COLO668 (cell line): ENCODE results near the gene OXER1.

Source experiments
- DNase-seq: peaks from one replicate; lab custom pipeline; 2025; ENCODE audit not compliant: unreplicated experiment; lab: John Stamatoyannopoulos, UW

The OXER1 gene

DNA sequence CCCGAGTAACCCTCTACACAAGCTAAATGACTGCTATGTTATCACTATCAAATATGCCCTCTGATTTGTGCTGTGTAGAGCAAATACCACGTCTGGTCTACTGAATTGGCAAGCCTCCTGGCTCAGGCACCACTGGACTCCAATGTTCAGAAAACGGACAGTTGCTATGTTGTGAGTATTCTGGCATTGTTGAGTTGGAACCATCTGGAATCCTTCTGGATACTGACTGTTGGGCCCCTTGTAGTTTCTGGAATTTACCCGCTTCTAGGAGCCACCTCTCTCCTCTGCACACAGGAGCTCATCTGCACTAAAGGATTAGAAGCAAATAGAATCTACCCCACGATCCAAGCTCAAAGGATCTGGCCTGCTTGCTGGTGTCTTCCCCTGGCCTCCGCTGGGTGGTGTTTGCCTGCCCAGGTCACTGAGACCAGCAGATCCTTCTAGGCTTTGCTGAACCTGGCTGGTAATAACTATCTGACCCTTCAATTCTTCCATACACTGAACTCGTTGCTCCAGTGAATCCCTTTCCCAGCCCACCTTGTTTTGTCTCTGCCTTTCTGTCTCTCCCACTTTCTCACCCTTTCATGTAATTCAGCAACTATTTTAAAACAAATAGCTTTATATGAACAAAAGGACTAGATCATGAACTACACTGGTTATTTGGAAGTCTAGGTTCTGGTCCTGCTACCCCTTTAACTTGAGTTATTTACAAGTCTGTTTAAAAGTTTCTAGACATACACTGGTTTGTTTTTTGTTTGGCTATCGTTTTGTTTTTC is 30.5 kb upstream of the OXER1 start:
- peak; percentile 19 for DNase-seq

DNA sequence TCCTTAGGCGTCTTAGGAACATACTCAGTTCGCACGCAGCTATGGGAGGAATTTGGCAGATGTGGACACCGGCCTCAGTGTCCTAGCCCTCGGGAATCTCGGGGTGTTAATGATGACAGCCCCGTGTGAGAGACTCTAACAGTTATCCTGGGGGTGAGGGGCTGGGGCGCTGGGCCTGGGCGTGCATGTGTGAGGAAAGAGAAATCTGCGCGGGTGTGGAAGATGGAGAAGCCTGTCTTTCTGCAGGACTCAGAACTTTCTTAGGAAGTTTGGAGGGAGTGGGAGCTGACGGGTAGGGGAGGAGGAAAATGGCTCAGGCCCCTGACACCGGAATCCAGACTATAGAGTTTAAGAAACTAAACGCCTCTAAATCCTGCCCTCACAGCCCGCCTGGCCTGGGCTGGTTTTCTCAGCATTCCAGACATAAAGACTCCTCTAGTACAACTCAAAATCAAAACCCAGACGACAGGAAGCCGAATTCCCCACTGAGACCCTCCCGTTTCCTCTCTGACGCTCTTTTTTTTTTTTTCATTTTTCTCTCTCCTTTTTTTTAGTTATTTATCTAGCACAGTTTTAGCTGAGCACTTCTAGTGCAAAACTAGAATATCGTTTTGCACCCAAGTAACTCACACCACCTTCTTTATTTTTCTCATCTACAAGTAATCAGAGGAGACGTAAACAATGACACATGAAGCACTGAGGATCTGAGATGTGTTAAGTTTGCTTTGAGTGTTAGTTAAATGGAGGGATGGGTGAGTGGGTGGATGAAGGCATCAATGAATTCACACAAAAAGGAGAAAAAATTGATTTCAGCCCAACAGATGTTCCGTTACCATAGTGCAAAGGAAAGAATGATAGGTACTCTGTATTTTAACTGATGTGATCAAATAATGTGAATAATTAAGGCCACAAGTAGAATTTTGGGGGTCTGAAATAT is 29.7 kb upstream of the OXER1 start:
- DNase-seq, result no peak

DNA sequence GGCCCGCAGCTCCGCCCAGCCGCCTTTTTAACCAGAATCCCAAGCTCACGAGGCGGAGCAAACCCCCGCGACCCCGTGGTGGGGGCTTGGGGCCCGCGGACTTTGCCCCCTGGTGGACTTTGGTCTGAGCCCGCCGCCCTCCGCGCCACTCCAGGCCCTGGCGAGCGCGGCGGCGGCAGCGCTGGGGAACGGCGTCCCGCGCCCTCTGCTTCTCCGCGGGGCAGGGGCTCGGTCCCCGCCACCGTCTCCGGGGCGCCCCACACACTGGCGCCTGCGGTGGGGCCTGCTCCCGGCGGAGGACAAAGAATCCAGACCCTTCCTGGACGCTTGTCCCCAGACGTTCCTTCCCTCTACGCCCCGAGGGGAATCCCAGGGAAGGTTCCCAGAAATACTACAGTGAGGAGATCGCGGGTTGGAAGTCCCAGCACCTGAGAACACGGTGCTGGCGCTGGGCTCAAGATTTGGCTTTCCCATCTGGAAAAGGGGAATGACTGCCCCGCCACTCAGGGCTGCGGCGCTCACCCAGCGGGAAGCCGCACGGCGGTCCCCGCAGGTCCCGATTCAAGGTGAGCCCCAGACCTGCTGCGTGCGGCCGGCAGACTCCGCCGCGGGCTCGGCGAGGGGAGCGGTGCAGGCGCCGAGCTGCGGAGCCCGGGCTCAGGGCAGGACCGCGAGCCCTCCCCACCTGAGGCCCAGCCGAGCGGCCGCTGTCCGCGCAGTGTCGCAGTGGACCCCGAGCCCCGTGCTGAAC is 28.8 kb upstream of the OXER1 start, which contains the start of gene HAAO:
HAAO (minus strand) TSS at position 1 of the 751 bp plus-strand sequence. CDS start 47 bp downstream, outside the sequence.
- DNase-seq, result peak; percentile 30

DNA sequence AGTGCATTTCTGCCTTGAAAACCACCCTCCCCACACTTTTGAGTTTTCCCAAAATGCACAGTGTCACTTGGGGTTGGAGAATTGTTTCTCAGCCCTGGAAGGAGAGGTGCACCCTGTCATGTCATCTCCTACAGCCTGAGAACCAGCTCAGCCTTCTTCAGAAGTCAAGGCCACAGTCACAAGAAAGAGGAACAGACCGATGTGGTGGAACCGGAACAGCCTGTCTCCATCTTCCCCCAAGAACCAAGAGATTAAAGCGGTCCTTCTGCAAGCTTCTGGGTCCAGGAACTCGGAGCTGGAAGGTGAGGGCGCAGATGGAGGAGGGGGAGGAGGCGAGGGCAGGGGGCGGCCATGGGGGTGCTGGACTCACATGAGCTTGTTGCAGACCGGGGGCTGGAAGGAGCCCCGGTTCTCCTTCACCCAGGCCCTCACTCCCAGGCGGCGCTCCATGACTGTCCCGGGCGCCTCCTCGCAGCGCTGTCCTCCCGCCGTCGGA is 28.2 kb upstream of the OXER1 start:
- DNase-seq, result no peak

DNA sequence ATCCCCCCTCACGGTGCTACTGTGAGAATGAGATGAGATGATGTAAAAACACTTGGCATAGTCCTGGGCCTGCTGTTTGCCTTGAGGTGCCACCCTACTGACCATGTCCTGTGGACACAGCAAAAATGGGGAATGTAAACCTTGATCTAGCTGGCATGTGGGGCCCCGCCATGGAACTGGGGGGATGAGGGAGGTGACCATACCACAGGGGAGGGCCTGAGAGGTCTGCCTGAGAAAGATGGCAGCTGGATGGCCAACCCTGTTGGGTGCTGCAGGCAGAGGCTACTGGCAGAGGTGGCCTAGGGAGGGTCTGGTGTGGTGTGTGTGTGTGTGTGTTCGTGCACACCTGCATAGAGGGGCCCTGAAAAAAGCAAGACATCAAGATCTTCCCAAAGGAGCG is 27.7 kb upstream of the OXER1 start:
- no peak for DNase-seq

DNA sequence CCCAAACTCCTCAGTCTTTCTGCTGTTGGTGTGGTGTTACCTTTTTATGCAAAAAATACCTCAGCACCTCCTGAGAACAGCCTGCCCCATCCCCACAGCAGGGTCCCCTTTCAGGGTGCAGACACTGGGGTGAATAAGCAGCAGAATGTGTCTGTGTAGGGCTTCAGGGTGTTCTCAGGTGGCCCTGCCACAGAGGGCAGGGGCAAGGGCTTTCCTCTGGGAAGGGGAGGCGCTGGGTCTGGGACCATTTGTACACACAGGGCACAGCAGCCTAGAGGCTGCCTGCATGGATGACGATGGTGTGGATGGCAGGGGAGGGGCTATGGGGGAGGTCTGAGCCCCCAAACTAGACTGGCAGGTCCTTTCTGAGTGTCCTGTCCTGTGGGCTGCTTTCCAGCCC is 25.8 kb upstream of the OXER1 start:
- no peak for DNase-seq

DNA sequence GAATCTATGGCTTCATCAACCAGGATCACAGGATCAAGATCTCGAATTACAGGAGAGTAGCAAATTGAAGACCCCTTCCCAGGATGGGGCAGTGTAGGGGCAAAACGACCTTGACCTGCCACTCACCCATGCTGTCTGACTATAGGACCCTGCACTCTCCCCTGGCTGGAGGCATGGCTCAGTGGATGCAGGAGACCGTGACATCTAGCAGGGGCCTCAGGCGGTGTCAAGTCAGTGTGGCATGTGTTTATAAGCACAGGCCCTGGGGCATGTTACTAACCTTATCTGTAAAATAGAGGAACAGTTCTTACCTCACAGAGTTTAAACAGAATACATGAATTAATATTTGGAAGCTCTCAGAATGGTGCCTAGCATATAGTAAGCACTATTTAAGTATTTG is 24.9 kb upstream of the OXER1 start:
- DNase-seq, result no peak

DNA sequence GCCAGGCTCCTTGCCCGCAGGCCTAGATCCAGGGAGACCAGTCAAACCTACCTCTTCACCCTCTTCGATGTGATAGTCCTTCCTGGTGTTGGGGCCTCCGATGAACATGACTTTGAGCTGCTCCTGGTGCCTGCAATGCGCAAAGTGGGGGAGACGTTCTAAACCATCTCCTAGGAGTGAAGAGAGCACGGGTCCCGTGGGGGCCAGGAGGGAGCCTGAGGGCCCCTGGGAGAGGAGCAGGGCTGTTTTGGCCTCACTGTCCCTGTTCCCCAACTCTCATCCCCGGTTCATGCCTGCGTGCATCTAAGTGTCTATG is 24.5 kb upstream of the OXER1 start:
- DNase-seq, result no peak

DNA sequence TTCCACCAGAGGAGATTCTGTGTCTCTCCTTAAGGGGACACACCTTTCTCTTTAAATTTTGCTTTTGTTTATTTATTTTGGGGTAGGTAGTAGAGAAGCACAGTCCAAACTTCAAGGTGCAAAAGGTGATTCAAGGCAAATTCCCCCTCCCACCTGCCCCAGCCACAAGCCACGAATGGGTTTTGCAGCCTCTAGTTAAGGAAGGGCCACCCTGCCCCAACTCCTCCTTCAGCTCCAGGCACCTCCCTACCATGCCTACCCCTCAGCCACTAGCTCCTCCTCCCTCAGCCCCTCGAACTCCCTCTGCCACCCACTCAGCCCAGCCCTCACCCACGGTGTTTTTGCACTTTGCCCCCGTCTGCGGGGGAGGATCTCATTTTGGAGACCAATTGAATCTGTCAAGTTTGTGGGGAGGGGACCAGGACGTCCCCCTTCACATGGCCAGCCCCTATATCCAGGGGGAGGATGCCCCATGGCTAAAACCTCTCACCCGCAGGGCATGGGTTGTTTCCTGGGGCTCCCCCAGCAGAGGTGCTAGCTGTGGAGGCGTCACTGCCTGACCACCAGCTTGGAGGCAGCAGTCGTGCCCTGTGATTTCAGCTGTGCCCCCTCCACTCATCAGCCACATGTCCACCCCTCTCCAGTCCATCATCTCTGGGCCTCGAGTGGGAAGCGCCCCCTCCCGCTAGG is 24.0 kb upstream of the OXER1 start:
- no peak for DNase-seq

DNA sequence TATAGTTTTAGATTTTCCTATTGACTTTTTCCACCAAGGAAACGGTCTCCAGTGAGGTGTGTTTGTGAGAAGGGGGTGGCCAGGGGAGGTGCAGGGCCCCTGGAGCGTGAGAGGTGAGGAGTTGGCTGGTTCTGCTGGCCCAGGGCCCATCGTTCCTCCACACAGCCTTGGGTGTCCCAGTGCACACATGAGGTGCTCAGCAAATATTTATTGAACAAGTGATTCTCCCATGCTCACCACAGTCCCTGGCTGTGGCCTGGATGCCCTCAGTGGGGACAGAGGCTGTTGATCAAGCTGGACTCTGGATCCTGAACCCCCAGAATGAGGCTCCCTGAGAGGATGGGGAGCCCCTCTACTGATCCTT is 23.5 kb upstream of the OXER1 start:
- DNase-seq, result no peak

DNA sequence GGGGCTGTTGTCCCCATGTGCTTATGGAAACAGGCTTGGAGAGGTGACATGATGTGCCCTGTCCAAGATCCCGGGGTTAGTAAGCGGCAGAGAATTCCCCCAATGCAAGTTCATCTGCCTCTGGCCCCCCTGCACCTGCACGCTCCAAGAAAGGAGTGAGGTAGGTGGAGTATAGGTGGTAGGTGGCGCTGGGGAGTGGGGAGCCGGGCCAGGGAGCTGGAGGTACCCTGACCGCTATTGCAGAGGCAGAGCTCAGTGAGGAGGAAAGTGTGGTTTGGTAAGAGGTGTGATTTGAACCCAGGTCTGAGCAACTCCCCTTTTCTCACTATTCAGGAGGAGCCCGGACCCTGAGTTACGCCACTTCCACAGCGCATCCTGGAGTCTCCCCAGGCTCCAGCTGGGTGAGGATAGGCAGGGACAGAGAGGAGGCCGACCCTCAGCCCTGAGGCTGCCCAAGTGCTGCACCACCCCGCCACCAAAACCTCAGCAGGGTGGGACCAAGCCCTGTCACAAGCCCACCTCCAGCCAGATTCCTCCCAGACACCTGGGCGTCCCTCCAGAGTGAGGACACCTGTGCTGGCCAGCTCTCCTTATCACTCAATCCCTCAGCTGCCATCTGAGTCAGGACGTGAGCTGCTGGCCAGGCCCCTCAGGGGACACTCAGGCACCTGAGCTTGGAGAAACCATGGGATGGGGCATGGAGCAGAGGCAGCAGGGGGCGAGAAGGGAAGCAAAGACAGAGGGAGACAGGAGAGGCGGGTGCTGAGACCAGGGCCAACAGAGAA is 22.8 kb upstream of the OXER1 start:
- no peak for DNase-seq

DNA sequence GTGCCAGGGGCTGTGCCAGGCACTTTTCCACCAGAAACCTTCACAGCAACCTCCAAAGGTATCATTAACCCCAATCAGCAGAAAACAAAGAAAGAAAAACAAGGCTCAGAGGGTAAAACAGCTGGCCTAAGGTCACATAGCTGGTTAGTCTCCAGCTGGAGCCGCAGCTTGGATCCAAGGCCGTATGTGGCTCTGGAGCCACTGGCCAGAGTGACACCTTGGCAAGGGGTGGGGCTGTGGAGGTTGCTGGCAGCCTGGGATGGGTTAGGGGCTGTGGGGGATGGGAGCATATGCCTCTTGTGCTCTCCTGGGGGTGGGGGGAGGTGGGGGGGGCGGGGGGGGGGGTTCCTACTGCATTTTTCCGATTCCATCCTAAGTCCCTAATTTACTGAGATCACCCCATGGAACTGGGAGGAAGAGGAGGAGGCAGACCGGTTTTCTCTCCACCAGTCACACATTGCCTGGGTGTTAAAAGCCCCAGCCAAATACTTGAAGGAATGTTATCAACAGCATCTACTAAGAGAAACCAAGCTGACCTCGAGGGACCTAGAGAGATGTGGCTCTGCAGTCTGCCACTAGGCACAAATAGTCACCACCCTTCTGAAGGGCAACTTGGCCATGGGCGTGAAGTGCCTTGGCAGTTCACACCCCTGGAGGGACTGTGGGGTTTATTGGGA is 20.4 kb upstream of the OXER1 start:
- DNase-seq, result no peak

DNA sequence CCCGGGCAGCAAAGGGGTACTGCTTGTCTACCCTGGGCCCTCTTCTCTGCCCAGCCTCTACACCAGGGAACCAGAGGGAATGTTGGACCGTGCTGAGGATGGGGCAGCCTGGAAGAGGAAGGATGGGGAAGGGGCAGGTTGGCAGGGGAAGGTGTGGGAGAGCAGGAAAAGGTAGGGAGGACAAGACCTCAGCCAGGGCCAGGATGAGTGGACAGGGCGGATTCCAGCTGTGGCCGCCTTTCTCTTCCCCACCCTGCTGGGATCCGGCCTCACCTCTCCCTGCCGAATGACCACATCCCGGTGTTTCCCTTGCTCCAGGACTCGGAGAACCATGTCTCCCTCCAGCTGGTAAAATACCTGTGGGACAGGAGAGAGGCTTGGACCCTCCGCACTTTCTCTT is 19.6 kb upstream of the OXER1 start:
- DNase-seq, result no peak

DNA sequence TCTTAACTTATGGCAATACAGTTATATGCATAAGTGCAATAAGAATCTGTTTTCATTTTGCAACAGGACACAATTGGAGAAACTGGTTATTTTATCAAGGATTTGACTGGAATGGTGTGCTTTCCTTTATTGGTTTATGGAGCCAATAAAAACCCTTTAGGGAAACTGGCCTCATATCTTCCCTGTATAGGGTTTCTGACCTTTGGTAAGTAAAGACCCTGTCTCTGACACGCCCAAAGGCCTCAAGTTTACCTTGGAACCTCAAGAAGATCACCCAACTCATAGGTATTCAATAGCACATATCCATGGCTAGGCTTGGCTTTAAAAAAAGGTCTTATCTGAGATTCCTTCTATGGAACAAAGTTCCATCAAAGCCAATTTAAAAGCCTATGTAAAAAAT is 17.2 kb upstream of the OXER1 start:
- DNase-seq, result no peak

DNA sequence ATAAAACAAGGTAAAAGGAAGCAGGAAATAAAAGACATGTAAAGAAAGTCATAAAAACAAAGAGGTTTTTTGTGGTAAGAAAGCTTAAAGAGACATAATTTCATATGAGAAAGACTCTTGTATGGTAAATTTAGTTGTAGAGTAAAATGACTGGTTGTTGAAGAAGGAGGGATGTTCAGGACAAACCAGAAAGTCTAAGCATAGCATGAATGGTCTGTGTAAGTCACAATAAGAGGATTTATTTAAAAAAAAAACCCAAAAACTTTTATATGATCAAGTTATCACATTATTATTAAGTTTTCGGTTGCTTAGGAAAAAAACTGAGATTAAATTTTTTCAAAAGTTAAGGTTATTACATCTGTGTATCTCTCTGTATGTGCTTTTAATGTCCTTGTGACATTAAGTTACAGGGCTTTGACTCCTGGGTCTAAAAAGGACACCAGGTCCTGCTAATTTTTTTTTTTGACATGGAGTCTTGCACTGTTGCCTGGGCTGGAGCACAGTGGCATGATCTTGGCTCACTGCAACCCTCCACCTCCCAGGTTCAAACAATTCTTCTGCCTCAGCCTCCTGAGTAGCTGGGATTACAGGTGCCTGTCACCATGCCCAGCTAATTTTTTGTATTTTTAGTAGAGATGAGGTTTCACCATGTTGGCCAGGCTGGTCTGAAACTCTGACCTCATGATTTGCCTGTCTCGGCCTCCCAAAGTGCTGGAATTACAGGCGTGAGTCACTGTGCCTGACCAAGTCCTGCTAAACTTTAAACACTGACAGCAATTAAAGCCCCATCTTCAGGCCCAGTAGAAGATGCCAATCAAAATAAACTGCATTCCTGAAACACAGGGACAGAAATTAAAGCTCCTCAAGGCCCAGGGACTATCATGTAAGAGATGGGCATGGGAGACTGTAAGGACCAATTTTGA is 14.2 kb upstream of the OXER1 start:
- no peak for DNase-seq

DNA sequence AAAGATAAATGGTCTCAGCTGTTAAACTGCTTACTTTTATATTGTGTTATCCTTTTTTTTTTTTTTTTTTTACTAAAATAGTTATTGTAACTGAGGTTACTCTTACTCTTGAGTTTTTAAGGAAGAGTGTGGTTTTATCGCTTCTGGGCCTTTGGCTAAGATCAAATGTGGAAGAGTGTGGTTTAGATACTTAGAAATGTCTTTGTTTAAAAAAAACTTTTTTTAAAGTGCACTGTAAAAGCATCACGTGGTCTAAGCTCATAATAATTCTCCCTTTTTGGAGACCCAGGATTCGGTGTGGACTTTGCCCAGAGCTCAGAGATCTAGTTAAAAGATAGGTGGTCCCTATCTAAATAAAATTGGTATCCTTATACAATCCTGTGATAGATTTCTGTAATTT is 11.9 kb upstream of the OXER1 start:
- no peak for DNase-seq

DNA sequence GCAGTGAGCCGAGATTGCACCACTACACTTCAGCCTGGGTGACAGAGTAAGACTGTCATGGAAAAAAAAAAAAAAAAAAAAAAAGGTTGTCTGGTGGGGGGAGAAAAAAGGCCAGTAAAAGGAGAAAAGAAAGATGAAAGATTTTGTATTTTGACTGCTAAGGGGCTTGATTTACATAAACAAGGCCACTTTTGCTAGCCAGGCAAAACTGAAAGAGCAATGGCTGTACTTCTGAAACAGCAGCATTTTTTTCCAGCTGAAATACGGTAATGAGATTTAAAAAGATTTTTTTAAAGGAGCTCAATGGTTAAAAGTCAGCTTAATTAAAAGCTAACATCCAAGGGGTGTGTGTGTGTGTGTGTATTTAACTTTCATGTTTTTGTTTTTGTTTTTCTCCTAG is 11.3 kb upstream of the OXER1 start:
- DNase-seq, result no peak

DNA sequence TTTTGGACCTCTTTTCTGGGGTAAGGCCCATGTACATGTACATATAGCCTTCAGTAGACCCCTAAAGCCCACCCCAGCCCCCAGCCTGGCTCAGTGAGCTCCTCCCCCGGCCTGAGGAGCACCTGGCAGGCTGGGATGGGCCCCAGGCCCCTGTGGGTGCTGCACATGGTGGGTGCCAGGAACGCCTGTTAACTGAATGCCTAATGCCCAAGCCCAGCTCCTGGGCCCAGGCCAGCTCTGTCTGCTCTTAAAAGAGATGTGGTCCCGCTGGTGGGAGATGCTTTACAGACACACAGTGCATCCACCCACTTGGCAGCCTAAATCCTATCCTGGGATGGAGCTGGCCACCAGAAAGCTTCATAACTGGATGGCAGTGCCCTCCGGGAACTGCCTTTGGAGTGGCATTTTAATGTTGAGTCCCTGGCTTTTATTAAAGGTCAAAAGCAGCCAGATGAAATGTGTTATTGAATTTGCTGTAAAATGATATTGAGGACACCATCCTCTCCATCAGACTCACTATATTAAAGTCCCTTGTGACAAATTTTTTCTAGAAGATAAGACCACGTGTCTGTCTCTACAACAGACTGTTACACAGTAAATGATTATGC is 7.7 kb upstream of the OXER1 start:
- DNase-seq, result no peak
